Embryonic facial prominence (tissue), 1 donor: Measurements from ENCODE around the gene PLEKHG4B.

ENCODE experiments used
- DNase-seq: peaks from one replicate; pipeline ENCODE4 v3.0.0-alpha.2; 2016; ENCODE audit errors: extremely low spot score

PLEKHG4B gene

DNA sequence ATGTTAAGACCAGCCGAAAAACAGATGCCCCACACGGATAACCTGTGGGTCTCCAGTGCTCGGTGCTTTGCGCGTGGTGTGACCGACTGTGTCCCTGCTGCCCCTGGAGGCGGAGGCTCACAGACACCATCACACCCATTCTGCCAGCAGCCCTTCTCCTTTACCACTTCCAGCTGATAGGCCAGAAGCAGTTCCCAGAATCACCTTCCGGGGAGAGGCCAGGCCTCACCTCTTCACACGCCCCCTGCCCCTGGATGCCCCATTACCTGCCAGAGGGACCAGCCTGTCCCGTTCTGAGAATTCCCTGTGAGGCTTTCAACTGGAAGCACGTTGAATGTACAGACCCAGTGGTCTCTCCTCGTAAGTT is 77.7 kb downstream of the PLEKHG4B start:
- DNase-seq, result no peak

DNA sequence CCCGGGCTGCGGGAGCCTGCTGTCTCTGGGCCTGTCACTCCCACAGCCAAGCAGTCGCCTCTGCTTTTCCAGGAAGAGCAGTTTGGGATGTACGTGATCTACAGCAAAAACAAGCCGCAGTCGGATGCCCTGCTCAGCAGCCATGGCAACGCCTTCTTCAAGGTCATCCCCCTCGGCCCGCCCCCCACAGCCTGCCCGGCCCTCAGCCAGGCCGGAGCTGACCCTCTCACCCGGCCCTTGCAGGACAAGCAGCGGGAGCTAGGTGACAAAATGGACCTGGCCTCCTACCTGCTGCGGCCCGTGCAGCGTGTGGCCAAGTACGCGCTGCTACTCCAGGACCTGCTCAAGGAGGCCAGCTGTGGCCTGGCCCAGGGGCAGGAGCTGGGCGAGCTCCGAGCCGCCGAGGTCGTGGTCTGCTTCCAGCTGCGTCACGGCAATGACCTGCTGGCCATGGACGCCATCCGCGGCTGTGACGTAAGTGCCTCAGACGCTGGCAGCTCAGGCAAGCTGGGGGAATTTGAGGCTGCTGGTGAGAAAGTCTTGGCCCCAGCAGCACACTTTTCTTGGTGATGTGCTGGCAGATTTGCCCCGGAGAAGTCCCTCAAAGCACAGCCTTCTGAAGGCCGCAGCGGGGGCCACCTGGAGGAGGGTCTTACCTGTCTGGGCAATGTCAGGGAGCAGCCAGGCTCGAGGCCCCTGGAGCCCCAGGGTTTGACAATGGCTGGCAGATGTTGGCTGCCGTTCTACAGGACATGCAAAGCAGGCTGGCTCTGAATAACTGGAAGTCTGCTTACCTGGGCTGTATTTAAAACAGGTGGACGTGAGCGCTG is 79.2 kb downstream of the PLEKHG4B start:
- DNase-seq, result no peak

DNA sequence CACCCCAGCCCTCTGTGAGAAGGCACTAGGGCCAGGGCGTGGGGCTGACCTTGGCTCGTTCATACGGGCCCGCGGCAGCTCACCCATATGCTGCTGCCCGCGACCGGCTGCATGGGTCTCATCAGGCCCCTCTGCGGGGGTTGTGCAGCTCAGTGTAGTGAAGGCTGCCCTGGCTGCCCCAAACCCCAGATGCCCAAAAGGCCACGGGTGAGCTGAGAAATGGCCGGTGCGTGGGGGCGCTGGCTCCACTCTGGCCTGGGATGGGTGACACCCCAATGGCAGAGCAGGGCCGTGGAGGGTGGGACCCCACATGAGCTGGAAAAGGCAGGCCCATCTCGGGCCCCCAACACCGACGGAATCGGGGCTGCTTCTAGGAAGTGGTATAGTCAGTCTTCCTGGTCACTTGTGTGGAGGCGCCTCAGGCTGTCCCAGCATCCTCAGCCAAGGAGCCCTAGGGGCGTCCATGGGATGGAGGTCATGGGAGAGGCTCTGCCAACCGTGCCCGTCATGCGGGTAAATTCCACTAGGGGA is 79.9 kb downstream of the PLEKHG4B start:
- DNase-seq, result no peak

DNA sequence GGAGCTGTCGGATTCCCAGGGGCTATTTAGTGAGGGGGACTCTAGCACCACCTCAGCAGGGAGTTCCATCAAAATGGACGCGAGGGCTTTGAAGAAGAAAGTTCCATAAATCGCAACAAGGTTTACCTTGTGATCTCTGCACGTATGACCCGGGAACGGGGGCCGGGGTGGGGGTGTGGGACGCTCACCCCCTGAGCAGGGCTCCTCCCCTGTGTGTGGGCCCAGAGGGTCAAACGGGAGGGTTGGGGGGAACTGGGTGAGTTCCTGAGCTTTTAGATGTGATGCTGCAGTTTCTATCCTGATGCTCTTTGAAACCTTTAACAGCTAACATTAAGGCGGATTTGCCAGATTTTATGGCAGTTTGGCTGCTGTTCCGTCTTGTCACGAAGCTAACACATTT is 80.5 kb downstream of the PLEKHG4B start:
- DNase-seq, result no peak

DNA sequence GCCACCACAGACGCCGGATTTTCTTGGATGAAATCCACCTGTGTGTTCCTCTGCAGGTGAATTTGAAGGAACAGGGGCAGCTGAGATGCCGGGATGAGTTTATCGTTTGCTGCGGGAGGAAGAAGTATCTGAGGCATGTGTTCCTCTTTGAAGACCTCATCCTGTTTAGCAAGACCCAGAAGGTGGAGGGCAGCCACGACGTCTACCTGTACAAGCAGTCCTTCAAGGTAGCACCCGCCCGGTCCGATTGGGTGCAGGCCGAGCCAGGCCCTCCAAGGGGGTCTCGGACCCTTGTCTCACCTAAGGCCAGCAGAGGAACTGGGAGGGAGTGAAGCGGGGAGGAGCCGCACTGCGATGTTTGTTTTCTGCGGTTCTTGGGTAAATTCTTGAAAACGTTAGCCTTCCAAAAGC is 80.9 kb downstream of the PLEKHG4B start:
- DNase-seq, result no peak

DNA sequence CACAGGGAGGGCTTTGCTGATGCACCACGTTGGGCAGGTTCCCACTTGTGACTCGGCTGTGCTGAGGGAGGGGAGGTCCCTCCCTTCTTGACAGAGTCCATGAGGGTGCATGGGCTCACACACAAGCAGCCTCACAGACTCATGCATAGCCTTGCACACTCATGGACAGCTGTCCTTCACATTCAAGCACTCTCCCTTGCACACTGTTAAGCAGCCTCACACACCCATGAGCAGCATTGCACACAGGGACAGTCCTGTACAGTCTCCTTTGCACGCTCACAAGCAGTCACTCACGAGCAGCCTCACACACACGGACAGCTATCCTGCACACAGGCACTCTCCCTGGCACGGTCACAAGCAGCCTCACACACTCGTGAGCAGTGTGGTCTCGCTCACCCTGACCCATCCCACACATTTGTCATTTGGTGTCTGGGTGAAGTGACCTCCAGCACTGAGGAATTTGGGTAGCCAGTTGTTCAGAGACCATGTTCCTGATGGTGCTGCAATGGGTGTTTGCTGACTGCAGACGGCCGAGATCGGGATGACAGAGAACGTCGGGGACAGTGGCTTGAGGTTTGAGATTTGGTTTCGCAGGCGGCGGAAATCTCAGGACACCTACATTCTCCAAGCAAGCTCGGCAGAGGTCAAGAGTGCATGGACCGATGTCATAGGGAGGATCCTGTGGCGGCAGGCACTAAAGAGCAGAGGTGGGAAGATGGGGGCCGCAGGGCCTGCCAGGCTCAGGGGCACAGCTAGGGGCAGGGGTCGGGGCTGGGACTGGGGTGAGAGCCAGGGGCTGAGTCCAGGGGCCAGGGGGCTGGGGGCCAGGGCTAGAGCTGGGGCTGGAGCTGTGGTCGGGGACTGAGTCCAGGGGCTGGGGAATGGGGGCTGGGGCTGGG is 81.7 kb downstream of the PLEKHG4B start:
- no peak for DNase-seq

DNA sequence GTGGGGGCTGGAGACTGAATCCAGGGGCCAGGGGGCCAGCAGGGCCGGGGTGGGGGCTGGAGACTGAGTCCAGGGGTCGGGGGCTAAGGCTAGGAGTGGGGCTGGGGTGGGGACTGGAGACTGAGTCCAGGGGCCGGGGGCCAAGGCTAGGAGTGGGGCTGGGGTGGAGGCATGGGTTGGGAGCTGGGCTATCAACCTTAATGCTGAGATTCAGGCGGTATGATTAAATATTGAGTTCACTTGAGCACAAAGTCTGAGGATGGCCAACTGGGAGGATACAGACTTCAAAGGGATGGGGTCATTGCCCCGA is 82.3 kb downstream of the PLEKHG4B start:
- no peak for DNase-seq

DNA sequence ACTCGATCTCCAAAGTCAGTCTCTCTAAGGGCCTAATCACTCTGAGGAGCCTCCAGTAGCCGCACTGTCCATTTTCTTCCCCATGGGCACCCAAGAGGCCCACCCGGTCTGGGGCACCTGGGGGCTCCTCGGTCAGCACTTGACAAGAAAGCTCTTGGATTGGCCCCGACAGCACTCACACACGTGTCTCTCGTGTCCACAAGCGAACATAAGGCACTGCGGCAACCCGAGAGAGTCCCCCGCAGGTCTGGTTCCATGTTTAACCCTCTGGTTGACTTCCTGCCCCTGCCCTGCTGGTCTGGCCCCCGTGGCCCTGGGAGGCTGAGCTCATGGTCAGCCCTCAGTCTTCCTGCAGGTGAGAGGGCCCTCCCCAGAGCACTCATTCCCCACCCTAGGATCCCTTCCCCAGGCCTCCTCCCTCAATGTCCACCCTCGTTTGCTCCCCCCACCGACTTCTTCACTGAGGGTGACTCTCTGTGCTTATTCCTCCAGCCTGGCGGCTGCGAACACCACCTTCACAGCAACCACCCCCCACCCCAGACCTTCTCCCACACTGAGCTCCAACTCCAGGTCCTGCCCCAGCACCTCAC is 83.0 kb downstream of the PLEKHG4B start:
- no peak for DNase-seq

DNA sequence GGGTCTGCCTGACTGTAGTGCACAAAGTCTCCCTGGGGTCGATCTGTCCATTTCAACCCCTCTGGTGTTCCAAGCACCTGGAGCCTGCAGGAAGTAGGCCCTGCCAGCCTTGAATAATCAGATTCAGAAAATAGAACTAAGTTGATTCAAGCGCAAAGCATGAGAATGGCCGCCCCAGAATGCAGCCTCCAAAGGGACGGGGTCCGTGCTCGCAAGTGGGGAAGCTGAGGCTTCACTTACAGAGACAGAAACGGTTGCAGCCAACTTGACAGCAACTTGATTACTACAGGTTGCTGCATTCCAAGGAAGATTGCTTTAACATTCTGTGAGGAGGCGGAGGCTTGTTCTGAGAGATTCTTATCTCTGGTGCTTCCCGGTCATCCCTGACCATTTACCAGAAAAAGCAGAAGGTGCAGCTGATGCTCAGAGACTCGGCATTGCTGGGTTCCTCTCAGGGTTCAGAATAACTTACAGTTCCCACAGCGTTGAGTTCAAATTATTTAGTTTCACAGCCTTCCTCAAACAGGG is 84.4 kb downstream of the PLEKHG4B start:
- DNase-seq, result no peak

DNA sequence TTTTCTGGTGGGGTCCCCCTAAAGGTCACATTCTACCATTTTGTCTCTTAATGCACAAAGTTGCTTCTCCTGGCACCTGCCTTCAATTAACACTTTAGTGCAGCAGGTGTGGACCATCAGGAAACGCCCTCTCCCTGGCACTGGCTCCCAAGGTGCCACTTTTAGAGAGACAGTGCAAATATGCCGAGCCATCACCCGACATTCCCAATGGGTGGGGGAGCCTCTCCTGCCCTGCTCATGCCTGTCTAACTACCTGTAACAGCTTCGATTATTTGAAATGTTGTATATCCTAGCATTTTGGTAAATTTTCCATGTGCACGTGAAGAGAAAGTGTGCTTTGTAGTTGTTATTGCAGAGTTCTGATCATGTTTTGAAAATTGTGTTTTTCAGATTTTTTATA is 86.1 kb downstream of the PLEKHG4B start:
- DNase-seq, result no peak

DNA sequence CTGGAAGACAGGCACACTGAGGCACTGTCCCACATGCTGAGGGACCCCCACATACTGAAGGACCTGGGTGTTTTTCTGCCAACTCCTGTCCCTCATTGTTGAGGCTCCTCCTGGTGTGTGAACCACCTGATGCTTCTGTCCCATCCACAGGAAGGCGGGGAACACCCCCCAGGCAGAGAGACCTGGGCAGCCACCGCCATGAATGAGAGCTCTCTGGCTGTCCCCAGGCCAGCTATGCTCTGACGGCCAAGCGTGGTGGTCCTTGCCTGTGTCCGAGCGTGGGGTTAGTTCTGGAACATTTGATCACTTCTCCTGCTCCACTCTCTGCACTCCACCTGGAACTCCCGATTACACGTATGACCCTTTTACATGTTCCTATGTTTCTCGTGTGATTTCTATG is 87.4 kb downstream of the PLEKHG4B start:
- no peak for DNase-seq

DNA sequence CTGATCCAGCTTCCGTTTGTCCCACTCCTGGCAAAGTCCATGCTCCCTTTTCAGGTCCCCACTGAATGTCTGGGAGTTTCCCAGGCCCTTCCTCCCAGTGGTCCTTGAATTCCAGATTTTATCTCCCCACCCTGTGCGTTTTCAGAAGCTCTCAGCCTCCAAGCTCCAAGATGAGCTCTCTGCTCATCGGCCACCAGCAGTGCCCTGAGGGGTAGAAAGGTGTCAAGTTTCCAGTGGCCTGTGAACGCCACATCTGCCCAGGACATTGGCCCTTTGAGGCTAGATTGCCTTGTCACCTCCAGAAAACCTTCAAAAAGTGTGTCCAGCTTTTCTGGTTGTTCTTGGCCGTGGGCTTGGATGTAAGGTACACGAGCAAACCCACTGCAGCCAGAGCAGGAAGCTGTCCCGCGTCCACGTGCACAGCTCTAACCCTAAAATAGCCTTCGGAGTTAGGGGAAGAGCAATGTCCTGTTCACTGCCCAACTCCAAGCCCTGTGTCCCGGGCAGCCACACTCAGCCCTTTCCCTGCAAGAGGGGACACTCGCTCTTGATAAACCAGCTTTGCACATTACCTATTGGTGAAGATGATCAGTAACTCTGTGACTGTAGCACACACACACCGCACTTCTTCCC is 88.4 kb downstream of the PLEKHG4B start:
- no peak for DNase-seq

DNA sequence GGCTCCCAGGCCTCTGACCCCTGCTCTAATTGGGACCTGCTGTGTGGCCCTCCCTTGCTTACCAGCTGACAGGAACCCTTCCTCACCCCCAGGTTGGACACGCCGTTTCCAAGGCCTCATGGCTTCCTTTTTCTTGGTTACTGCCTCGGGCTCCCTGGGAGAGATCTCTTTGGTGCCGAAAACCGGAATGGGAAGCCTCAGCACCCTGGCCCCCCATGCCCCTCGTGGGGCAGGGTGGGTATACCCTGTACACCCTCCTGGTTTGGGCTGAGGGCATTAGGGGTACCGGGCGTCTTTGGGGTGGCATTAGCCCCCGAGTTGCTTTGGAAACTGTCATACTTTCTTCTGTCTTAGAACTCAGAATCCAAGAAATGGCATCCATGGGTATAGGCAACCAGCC is 89.2 kb downstream of the PLEKHG4B start:
- DNase-seq, result no peak

DNA sequence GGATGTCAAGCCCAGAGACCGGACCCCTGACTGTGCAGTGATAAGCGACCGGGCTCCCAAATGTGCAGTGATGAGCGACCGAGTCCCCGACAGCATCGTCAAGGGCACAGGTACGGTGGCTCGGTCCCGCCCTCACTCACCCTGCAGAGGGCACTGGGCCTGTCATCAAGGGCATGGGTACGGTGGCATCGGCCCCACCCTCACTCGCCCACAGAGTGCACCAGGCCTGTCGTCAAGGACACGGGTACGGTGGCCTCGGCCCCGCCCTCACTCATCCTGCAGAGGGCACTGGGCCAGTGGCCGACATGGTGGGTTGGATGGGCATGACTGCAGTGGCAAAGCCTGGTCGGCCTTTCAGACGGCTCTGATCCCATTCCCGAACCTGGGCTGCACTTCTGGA is 89.6 kb downstream of the PLEKHG4B start:
- no peak for DNase-seq

DNA sequence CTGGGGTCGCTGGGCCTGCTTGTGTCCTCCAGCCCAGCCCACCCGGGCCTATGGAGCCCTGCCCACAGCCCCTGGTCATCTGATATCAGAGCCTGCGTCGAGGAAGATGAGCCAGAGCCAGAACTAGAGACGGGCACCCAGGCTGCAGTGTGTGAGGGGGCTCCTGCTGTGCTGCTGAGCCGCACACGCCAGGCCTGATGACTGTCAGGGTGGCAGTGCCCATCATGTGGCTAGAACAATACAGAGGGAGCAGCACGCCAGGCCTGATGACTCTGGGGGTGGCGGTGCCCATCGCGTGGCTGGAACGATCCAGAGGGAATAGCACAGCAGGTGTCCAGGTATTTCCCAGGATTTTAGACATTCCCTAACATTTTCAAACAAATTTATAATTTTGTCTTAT is 90.2 kb downstream of the PLEKHG4B start:
- no peak for DNase-seq

DNA sequence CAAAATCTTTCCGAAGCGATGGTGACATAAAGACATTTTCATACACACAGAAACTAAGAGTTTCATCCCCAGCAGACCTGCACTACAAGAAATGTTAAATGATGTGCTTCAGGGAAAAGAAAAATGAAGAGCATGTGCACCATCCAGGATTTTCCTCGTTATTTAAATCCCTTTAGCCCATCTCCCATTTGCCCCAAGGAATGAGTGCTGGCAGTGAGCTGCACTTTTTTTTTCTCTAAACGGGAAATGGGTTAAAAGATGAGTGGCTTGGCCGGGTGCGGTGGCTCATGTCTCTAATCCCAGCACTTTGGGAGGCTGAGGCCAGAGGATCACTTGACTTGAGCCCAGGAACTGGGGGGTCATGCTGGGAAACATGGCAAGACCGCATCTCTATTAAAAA is 92.5 kb downstream of the PLEKHG4B start:
- no peak for DNase-seq

DNA sequence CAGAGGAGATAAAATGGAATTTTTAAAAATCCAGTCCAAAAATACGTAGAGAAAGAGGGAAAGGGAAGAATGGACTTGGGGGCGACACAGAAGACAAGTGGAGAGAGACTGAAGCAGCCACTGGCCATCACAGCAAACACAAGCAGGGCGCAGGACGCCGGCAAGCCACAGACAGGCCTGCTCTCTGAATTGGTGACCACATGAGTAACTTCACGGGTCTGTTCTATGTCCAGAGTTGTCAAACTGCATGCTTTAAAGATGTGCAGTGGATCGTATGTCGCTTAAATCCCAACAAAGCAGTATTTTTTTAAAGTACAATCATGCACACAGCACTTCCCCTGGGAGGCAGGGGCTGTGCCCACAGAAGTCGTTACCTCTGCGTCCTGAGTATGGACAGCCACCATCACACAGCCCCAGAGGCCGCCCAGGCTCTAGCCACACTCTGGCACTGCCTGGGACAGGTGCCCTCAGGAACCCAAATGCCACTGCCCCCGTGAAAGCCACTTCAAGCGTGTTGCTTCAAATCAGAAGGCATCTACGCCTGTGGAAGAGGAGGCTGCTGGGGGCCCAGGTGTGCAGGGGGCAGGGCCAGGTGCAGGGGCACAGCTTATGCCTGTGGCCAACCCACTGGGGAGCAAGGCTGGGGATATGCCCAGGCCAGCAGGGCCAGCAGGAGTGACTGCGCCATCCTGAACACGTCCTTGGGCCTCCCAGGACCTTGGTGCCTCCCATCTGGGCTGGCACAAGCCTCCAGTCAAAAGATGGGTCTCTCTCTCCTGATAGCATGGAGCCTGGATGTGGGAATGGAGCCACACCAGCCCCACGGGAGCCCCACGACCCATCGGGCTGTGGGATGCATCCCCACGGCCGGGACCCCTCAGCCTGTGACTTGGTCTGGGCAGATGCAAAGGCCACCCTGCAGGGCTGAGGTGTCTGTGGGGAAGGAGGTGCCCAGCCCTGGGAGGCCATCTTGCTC is 93.4 kb downstream of the PLEKHG4B start:
- no peak for DNase-seq

DNA sequence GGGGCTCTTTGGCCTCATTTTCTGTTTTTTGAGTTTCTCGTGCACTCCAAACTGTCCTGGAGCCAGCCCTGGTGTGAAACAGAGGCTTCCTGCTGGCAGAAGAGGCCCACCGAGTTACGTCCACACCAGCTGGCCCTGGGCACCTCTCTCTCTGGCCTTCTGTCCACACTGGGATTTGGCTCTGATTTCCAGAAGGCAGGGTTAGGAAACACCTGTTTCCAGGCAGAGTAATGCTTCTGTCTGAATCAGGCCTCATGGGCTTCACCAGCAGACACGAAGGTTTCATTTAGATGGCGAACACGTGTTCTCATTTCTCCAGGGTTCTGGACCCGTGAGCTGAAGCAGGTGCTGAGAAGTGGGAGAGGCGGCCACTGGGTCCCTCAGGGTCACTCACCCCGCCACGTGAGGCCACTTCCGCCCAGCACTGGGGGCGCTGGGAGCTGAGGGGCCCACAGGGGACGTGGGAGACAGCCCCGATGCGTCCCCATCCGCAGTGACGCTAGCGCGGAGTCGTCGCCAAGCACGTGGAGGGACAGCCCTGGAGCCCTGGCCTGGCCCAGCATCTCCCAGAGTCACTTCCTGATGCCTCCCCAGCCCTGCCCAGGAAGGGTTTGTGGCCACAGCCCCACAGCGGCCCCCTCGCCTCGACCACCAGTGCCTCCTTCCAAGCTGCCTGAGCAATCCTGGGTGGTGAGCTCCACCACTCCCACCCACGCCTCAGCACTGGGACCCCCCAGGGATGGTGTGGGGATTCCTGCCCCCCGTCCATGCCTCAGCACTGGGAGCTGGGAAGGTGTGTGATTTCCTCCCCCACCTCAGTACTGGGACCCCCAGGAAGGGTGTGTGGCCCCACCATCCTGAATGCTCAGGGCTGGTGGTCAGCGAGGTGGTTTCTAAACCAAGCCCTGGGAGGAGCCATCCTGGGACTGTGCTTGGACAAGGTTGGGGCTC is 94.4 kb downstream of the PLEKHG4B start:
- no peak for DNase-seq

DNA sequence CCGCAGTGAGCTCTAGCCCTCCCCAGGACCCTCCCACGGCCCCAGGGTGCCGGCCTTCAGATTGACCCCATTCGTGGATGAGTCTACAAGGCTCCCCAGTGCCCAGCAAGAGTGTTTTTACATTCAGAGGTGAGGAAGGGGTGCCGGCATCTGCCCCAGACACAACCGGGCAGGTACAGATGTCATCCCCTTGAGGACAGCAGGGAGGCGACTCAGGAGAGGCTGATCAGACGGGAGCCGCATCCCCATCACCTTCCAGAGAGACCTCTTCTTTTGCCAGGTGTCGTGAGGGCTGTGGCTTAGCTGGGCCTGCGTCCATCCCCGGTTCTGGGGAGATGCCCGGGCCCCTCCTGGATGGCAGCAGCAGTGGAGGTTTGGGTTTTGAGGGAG is 95.1 kb downstream of the PLEKHG4B start:
- no peak for DNase-seq
